K562 (cell line): ENCODE measurements around the gene RNF181. TPM values are rescaled to one million over a fixed set of nuclear protein-coding genes. Genes with fewer than 3 reads are reported as not detected.

Source experiments
- ATAC-seq: fragments of 200-7000 bp; cut with Tn5 transposase; 3 replicates; pipeline ENCODE4 v1.9.1; 2020; ENCODE audit warnings: moderate library complexity
- BruUV-seq: library from RNA; stranded (reverse); fragments of 400-500 nt; replicated peaks from 2 replicates; lab custom pipeline; 2021; lab: Mats Ljungman, UMichigan
- CTCF ChIA-PET: fragments of 300-600 bp; formaldehyde crosslinking; extraction: SDS; loops from one replicate; lab custom pipeline; 2021; ENCODE audit warnings: low intra/inter-chr PET ratio; lab: Yijun Ruan, JAX
- POLR2A ChIA-PET: fragments of 300-600, 350-650 bp; sonication (Branson Sonifier 250); formaldehyde crosslinking; extraction: SDS; loops from one replicate; lab custom pipeline; 2021; ENCODE audit warnings: antibody characterized with exemption, inconsistent platforms; lab: Yijun Ruan, JAX
- DNase-seq, 4 experiments: peaks; one replicate each; pipeline versions ENCODE4 v3.0.0 to v3.0.0-alpha.2; 2011 to 2018; ENCODE audit warnings: low spot score in 3 of 4, mixed read lengths in 3 of 4; ENCODE audit errors: extremely low read depth in 1 of 4
- FAIRE-seq: peaks from 2 replicates; lab custom pipeline; 2011; peaks lifted over from hg19 to GRCh38; lab: Jason Lieb, UNC
- H2AFZ ChIP-seq: 2 replicates; pipeline ENCODE4 v1.6.0; 2011; ENCODE audit warnings: low read depth, low read length, control low read depth, inconsistent platforms
- H3K27ac ChIP-seq: fragments of 200-600 bp; 3 replicates; pipeline ENCODE4 v1.8.0; 2011; ENCODE audit warnings: low read depth, mild to moderate bottlenecking, control low read depth, inconsistent platforms, low read length, moderate library complexity, mixed read lengths; ENCODE audit errors: extremely low read depth
- H3K27me3 ChIP-seq, 2 experiments: fragments of 300-600 bp in 1 of 2; 2 replicates in 1 of 2; 3 replicates in 1 of 2; pipeline versions ENCODE4 v1.6.0 to v1.8.0; 2011; ENCODE audit warnings: inconsistent platforms in 2 of 2, low read length in 2 of 2, mild to moderate bottlenecking in 1 of 2, mixed read lengths in 1 of 2, moderate library complexity in 1 of 2; ENCODE audit not compliant: control insufficient read depth in 2 of 2, insufficient read depth in 2 of 2
- H3K36me3 ChIP-seq: fragments of 300-600 bp; 3 replicates; pipeline ENCODE4 v1.8.0; 2011; ENCODE audit warnings: mild to moderate bottlenecking, low read length, inconsistent platforms; ENCODE audit not compliant: control insufficient read depth, insufficient read depth
- H3K4me1 ChIP-seq, 2 experiments: fragments of 200-600 bp in 1 of 2; replicated peaks in 1 of 2; 2 replicates in 1 of 2; 3 replicates in 1 of 2; pipeline versions ENCODE4 v1.5.1 to v1.8.0; 2011; ENCODE audit warnings: inconsistent platforms in 2 of 2, low read length in 2 of 2, mild to moderate bottlenecking in 1 of 2, mixed read lengths in 1 of 2, moderate library complexity in 1 of 2; ENCODE audit not compliant: control insufficient read depth in 2 of 2, insufficient read depth in 2 of 2
- H3K4me2 ChIP-seq: 2 replicates; pipeline ENCODE4 v1.6.1; 2011; ENCODE audit warnings: low read length, control low read depth, inconsistent platforms, mixed read lengths; ENCODE audit not compliant: insufficient read depth
- H3K4me3 ChIP-seq: fragments of 200-600 bp; sonication (generic), shearing (Covaris generic); 2 replicates; pipeline ENCODE4 v1.5.1; 2016; ENCODE audit warnings: control low read depth, inconsistent platforms
- H3K79me2 ChIP-seq: fragments of 200-600 bp; 3 replicates; pipeline ENCODE4 v1.8.0; 2011; ENCODE audit warnings: low read length, inconsistent platforms; ENCODE audit not compliant: control insufficient read depth, insufficient read depth
- H3K9ac ChIP-seq, 2 experiments: 2 replicates each; pipeline versions ENCODE4 v1.6.0 to v1.6.1; 2011; ENCODE audit warnings: low read depth in 2 of 2, low read length in 2 of 2, control low read depth in 1 of 2, inconsistent platforms in 1 of 2, mild to moderate bottlenecking in 1 of 2, mixed read lengths in 1 of 2; ENCODE audit not compliant: insufficient read depth in 1 of 2
- H3K9me1 ChIP-seq: one replicate; pipeline ENCODE4 v1.6.0; 2011; ENCODE audit warnings: inconsistent platforms, mild to moderate bottlenecking, low read length, moderate library complexity; ENCODE audit not compliant: control insufficient read depth, insufficient read depth
- H3K9me3 ChIP-seq: replicated peaks from 2 replicates; pipeline ENCODE4 v1.5.1; 2011; ENCODE audit warnings: low read depth, low read length, inconsistent platforms; ENCODE audit not compliant: control insufficient read depth, insufficient read depth
- H4K20me1 ChIP-seq: replicated peaks from 2 replicates; pipeline ENCODE4 v1.6.1; 2011; ENCODE audit warnings: low read length, inconsistent platforms, mixed read lengths; ENCODE audit not compliant: control insufficient read depth, insufficient read depth
- SIN3A ChIP-seq, 2 experiments: fragments of 150-350 bp in 1 of 2; IDR thresholded peaks; 2 replicates each; pipeline ENCODE4 v1.6.1; 2011 to 2016; ENCODE audit warnings: borderline replicate concordance in 2 of 2, low read depth in 2 of 2, low read length in 2 of 2, mild to moderate bottlenecking in 2 of 2, moderate library complexity in 2 of 2; ENCODE audit not compliant: control insufficient read depth in 1 of 2
- TAF15 ChIP-seq: fragments of 200-400 bp; formaldehyde crosslinking; IDR thresholded peaks from 2 replicates; pipeline ENCODE4 v1.6.1; 2017; ENCODE audit warnings: mild to moderate bottlenecking, low read depth, low read length, moderate library complexity
- U2AF2 ChIP-seq: fragments of 200-400 bp; formaldehyde crosslinking; optimal IDR thresholded peaks from 2 replicates; pipeline ENCODE3; 2017; ENCODE audit warnings: low read depth, mild to moderate bottlenecking, low read length
- XRCC4 ChIP-seq: IDR thresholded peaks from one replicate; pipeline ENCODE4 v1.6.1; 2011; ENCODE audit not compliant: insufficient read depth, insufficient read length; ENCODE audit errors: extremely low read depth
- WGBS: fragments of 100-300 bp; shearing (Covaris generic); methylation state at CpG from one replicate; pipeline ENCODE4 v1.1.6; 2016; ENCODE audit warnings: low coverage, mixed read lengths; ENCODE audit not compliant: insufficient coverage; ENCODE audit errors: missing lambda C conversion rate; 5-methylcytosine and 5-hydroxymethylcytosine counted together
- in situ Hi-C: fragments of 300-500 bp; cut with MboI; formaldehyde crosslinking; loops from 4 replicates; pipeline ENCODE4 v1.15.0; 2018; ENCODE audit warnings: inconsistent platforms, mixed read lengths
- intact Hi-C: fragments of 100-400 bp; cut with micrococcal nuclease; formaldehyde crosslinking; loops from 2 replicates; pipeline ENCODE4 v1.14.2; 2022
- polyA plus RNA-seq, 8 experiments: library from polyadenylated mRNA; depleted of rRNA in 4 of 8; stranded (reverse) in 5 of 8; unstranded in 3 of 8; fragments of >200 nt; fragmentation: Nextera tagmentation in 2 of 8; fragmentation: Illumina TruSeq in 1 of 8; extraction: Ambion mirVana in 2 of 8; extraction: Trizol in 1 of 8; gene quantifications; 2 replicates each; pipeline versions ENCODE4 v1.2.1 to v1.2.3, GENCODE V29; 2011 to 2014; ENCODE audit warnings: inconsistent platforms in 1 of 8, missing spikeins in 1 of 8
- total RNA-seq, 7 experiments: library from RNA; depleted of rRNA in 6 of 7; stranded (reverse); fragments of >200 nt in 6 of 7; fragmentation: Illumina TruSeq in 2 of 7; extraction: Trizol in 2 of 7; gene quantifications; 2 replicates each; pipeline versions ENCODE4 v1.2.1 to v1.2.3, GENCODE V29; 2011 to 2021; ENCODE audit warnings: low replicate concordance in 1 of 7
- TF ChIP-seq, protein P1 (sequence below): fragments of 450-650 bp; IDR thresholded peaks from 2 replicates; pipeline ENCODE4 v1.6.1; 2016; ENCODE audit warnings: antibody characterized with exemption
- TF ChIP-seq, protein P2 (sequence below): fragments of 450-650 bp; IDR thresholded peaks from 2 replicates; pipeline ENCODE4 v1.6.1; 2016; ENCODE audit warnings: low read depth

RNF181 gene
- total and polyA plus RNA-seq, 9 of the 15 experiments (the other 6 are each of a cell fraction or from before 2014, with no cell fraction given): 139 to 492 (median 253) TPM

GRCh38 chr2:85582492-85582891, 13.1 kb upstream of the RNF181 start:
- intact Hi-C loops: no loop called here
- no peak overlapping the region for H3K4me2 ChIP-seq
- H3K27me3 ChIP-seq: no peaks in the 10 kb centered on the region
- no peak overlapping the region for H3K4me3 ChIP-seq
- no peaks in the 10 kb centered on the region for H3K9me3 ChIP-seq
- BruUV-seq: no TSS peak
- H3K36me3 ChIP-seq: peaks cover 42% of the 10 kb centered on the region; the same call in 2 of the 3 replicates
- TF ChIP-seq TAF15 (no peak), XRCC4 (no peak), U2AF2 (no peak), SIN3A (IDR thresholded peaks at IDR 0.05; ENCODE audit: borderline replicate concordance in 2 of 2, control insufficient read depth in 1 of 2, low read depth in 2 of 2, low read length in 2 of 2) (no peak)
- TF ChIP-seq, protein P1, sequence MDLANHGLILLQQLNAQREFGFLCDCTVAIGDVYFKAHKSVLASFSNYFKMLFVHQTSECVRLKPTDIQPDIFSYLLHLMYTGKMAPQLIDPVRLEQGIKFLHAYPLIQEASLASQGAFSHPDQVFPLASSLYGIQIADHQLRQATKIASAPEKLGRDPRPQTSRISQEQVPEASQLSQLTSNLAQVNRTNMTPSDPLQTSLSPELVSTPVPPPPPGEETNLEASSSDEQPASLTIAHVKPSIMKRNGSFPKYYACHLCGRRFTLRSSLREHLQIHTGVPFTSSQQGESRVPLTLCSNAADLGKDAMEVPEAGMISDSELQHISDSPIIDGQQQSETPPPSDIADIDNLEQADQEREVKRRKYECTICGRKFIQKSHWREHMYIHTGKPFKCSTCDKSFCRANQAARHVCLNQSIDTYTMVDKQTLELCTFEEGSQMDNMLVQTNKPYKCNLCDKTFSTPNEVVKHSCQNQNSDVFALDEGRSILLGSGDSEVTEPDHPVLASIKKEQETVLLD: no peak
- TF ChIP-seq, protein P2, sequence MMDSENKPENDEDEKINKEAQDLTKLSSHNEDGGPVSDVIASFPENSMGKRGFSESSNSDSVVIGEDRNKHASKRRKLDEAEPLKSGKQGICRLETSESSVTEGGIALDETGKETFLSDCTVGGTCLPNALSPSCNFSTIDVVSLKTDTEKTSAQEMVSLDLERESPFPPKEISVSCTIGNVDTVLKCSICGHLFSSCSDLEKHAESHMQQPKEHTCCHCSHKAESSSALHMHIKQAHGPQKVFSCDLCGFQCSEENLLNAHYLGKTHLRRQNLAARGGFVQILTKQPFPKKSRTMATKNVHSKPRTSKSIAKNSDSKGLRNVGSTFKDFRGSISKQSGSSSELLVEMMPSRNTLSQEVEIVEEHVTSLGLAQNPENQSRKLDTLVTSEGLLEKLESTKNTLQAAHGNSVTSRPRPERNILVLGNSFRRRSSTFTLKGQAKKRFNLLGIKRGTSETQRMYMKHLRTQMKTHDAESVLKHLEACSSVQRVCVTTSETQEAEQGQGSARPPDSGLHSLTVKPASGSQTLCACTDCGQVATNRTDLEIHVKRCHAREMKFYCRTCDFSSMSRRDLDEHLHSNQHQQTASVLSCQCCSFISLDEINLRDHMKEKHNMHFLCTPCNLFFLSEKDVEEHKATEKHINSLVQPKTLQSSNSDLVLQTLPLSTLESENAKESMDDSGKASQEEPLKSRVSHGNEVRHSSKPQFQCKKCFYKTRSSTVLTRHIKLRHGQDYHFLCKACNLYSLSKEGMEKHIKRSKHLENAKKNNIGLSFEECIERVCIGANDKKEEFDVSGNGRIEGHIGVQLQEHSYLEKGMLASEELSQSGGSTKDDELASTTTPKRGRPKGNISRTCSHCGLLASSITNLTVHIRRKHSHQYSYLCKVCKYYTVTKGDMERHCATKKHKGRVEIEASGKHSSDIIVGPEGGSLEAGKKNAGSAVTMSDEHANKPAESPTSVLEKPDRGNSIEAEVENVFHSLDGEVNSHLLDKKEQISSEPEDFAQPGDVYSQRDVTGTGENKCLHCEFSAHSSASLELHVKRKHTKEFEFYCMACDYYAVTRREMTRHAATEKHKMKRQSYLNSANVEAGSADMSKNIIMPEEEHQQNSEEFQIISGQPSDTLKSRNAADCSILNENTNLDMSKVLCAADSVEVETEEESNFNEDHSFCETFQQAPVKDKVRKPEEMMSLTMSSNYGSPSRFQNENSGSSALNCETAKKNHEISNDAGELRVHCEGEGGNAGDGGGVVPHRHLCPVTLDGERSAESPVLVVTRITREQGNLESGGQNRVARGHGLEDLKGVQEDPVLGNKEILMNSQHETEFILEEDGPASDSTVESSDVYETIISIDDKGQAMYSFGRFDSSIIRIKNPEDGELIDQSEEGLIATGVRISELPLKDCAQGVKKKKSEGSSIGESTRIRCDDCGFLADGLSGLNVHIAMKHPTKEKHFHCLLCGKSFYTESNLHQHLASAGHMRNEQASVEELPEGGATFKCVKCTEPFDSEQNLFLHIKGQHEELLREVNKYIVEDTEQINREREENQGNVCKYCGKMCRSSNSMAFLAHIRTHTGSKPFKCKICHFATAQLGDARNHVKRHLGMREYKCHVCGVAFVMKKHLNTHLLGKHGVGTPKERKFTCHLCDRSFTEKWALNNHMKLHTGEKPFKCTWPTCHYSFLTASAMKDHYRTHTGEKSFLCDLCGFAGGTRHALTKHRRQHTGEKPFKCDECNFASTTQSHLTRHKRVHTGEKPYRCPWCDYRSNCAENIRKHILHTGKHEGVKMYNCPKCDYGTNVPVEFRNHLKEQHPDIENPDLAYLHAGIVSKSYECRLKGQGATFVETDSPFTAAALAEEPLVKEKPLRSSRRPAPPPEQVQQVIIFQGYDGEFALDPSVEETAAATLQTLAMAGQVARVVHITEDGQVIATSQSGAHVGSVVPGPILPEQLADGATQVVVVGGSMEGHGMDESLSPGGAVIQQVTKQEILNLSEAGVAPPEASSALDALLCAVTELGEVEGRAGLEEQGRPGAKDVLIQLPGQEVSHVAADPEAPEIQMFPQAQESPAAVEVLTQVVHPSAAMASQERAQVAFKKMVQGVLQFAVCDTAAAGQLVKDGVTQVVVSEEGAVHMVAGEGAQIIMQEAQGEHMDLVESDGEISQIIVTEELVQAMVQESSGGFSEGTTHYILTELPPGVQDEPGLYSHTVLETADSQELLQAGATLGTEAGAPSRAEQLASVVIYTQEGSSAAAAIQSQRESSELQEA: no peak
- TF ChIP-seq, all 486 proteins: peak for 0
- Histone ChIP-seq H4K20me1 (no peaks in the 10 kb centered on the region), H3K27ac (no peak overlapping the region), H3K9ac (no peak overlapping the region), H3K4me1 (peaks cover 41 to 42% of the 10 kb centered on the region in 2 experiments), H2AFZ (no peak overlapping the region), H3K79me2 (peaks cover 28% of the 10 kb centered on the region), H3K9me1 (peaks cover 7% of the 10 kb centered on the region)
- ChIA-PET POLR2A (interaction anchor here (2.0 to 2.3 kb wide), 2 partner anchors 12 to 36 kb away, joined by 6 to 8 read pairs; no protein-coding TSS in a partner anchor), CTCF (no interaction called here)
- no peak for FAIRE-seq
- in situ Hi-C loops: no loop called here
- no peak for ATAC-seq
- no peak for DNase-seq
- WGBS: 64% methylated on average over 1 of the region's 1 CpG
